ENCODE measurements around the gene IGSF10.

GRCh38 chr3:151459358-151459757 is 1.5 kb downstream of the IGSF10 start:
- TF ChIP-seq CTCF (conservative IDR thresholded peaks at IDR 0.05; ENCODE audit: low read depth, low read length) (no peak), EZH2 (IDR thresholded peaks at IDR 0.05; ENCODE audit: low read length, unreplicated experiment) (no peak), EZH2phosphoT487 (IDR thresholded peaks at IDR 0.05; ENCODE audit: borderline replicate concordance, low read length) (no peak)
